Breast epithelium (tissue), 4 donors: ENCODE results near the gene ECPAS. TPM values are rescaled to one million over a fixed set of nuclear protein-coding genes. Genes with fewer than 3 reads are reported as not detected.

Experiments
- DNase-seq, 2 donors: peaks; one replicate each; pipeline ENCODE4 v3.0.0-alpha.2; 2019; ENCODE audit warnings: low spot score in 2 of 2
- H3K27ac ChIP-seq, 2 donors: fragments of 200-600 bp; sonication (generic) in 1 of 2; one replicate each; pipeline ENCODE4 v1.5.1; 2016 to 2019; ENCODE audit warnings: mild to moderate bottlenecking in 1 of 2
- H3K27me3 ChIP-seq, 2 donors: fragments of 200-600 bp; sonication (generic) in 1 of 2; one replicate each; pipeline versions ENCODE4 v1.5.1 to v1.6.0; 2017 to 2019; ENCODE audit warnings: control low read depth in 1 of 2, mild to moderate bottlenecking in 1 of 2
- H3K36me3 ChIP-seq: fragments of 200-600 bp; one replicate; pipeline ENCODE4 v1.5.1; 2019
- H3K4me1 ChIP-seq, 2 donors: fragments of 200-600 bp; sonication (generic); one replicate each; pipeline ENCODE4 v1.5.1; 2016 to 2019; ENCODE audit warnings: control low read depth in 1 of 2
- H3K4me3 ChIP-seq, 3 donors: fragments of 200-600 bp; sonication (generic); 1 replicate in 2 of 3; 2 replicates in 1 of 3; pipeline ENCODE4 v1.5.1; 2016 to 2019; ENCODE audit warnings: mild to moderate bottlenecking in 3 of 3, moderate library complexity in 2 of 3
- H3K9me3 ChIP-seq, 2 donors: fragments of 200-600 bp; sonication (generic) in 1 of 2; one replicate each; pipeline ENCODE4 v1.5.1; 2016 to 2019; ENCODE audit warnings: control low read depth in 1 of 2
- POLR2A ChIP-seq: fragments of 450-650 bp; IDR thresholded peaks from one replicate; pipeline ENCODE4 v1.6.1; 2016; ENCODE audit warnings: antibody characterized with exemption, mild to moderate bottlenecking, moderate library complexity
- POLR2AphosphoS5 ChIP-seq, 3 donors: sonication (generic); formaldehyde crosslinking; IDR thresholded peaks; one replicate each; pipeline ENCODE4 v1.6.1; 2017; ENCODE audit warnings: antibody characterized with exemption in 3 of 3
- intact Hi-C: fragments of 100-400 bp; cut with DNase I; formaldehyde crosslinking; loops from one replicate; pipeline ENCODE4 v1.15.1; 2023; ENCODE audit warnings: low total_unique reads
- total RNA-seq, 3 donors: library from RNA; depleted of rRNA; stranded (reverse); fragments of >200 nt; gene quantifications; one replicate each; pipeline ENCODE4 v1.1.0, GENCODE V29; 2016
- TF ChIP-seq, protein P1 (sequence below), 3 donors: fragments of 450-650 bp; IDR thresholded peaks; one replicate each; pipeline ENCODE4 v1.5.1; 2016 to 2017; ENCODE audit warnings: antibody characterized with exemption in 3 of 3, mild to moderate bottlenecking in 3 of 3, moderate library complexity in 3 of 3

ECPAS gene
- total RNA-seq, 3 donors from 2014 or later, result 91.6 to 159 (median 94.1) TPM

DNA sequence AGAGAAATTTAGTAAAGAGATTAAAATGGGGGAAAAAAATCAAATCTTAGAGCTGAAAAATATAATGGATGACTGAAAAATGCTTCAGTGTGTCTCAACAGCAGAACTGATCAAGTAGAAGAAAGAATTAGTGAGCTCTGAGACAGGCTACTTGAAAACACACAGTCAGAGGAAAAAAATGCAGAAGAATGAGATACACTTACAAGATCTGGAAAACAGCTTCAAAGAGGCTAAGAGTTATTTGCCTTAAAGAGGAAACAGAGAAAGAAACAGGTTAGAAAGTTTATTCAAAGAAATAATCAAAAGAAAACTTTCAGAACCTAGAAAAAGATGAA is 83.7 kb downstream of the ECPAS start:
- Histone ChIP-seq H3K4me1 (no peaks in the 10 kb centered on the region), H3K4me3 (no peak overlapping the region), H3K9me3 (peaks cover 19 to 28% of the 10 kb centered on the region in 2 donors), H3K36me3 (no peaks in the 10 kb centered on the region), H3K27me3 (no peaks in the 10 kb centered on the region), H3K27ac (no peak overlapping the region)
- intact Hi-C loops, result no loop called here
- TF ChIP-seq POLR2A (no peak), POLR2AphosphoS5 (IDR thresholded peaks at IDR 0.05) (no peak)
- TF ChIP-seq, protein P1, sequence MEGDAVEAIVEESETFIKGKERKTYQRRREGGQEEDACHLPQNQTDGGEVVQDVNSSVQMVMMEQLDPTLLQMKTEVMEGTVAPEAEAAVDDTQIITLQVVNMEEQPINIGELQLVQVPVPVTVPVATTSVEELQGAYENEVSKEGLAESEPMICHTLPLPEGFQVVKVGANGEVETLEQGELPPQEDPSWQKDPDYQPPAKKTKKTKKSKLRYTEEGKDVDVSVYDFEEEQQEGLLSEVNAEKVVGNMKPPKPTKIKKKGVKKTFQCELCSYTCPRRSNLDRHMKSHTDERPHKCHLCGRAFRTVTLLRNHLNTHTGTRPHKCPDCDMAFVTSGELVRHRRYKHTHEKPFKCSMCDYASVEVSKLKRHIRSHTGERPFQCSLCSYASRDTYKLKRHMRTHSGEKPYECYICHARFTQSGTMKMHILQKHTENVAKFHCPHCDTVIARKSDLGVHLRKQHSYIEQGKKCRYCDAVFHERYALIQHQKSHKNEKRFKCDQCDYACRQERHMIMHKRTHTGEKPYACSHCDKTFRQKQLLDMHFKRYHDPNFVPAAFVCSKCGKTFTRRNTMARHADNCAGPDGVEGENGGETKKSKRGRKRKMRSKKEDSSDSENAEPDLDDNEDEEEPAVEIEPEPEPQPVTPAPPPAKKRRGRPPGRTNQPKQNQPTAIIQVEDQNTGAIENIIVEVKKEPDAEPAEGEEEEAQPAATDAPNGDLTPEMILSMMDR (IDR thresholded peaks at IDR 0.05), result no peak
- no peak for DNase-seq

DNA sequence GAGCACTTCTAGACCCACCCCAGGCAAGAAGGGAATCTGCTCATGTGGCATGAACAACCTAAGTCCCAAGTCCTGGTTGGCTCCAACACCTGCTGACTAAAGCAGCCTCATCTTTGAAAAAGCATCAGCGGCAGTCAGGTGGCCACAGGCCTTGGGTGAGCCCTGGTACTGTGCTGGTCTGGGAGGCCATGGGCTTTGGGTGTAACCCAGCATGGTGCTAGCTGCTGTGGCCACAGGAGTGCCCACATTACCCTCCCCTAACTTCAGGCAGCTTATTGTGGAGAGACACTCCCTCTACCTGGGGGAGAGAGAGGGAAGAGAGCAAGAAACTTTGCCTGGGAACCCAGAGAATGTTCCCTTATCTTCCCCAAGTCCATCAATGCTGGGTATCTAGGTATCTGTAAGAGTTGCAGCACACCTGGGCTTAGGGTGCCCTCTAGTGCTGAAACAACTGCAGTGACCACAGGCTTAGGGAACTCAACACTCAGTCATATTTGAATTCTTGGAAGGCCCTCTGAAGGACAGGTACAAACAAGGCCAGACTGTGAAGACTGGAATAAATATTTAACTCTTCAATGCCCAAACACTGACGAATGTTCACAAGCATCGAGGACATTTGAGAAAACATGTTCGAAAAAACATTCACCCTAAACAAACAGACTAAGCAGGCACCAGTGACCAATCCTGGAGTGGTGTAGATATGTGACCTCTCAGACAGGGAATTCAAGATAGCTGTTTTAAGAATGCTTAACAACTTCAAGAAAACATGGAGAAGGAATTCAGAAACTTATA is 84.2 kb downstream of the ECPAS start:
- Histone ChIP-seq H3K4me3 (no peak overlapping the region), H3K9me3 (peaks cover 19 to 22% of the 10 kb centered on the region in 2 donors), H3K27ac (no peak overlapping the region), H3K4me1 (no peaks in the 10 kb centered on the region), H3K27me3 (no peaks in the 10 kb centered on the region), H3K36me3 (no peaks in the 10 kb centered on the region)
- intact Hi-C loops, result no loop called here
- no peak for DNase-seq
- no peak for TF ChIP-seq POLR2A
- no peak for TF ChIP-seq POLR2AphosphoS5 (IDR thresholded peaks at IDR 0.05)
- TF ChIP-seq, protein P1 (IDR thresholded peaks at IDR 0.05), result peak in 1 of 3 donors; percentile 15

DNA sequence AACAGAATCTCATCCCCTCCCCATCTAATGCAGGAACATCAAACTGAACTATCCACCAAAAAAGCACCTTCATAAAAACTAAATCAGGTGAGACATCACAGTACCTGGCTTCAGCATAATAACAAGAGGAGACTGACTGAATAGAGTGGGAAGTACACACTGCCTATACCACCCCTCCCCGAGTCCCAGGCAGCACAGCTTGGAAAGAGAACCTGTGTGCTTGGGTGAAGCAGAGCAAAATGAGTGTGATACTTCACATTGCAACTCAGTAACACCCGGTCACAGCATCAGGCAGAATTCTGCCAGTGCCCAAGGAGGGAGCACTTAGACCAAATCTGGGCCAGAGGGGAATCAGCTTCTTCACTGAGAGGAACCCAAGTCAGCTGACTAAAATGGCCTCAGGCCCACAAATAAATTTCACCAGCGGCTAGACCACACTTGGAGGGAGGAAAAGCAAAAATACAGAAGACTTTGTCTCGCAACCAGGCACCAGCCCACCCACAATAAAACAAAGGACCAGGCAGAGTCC is 84.9 kb downstream of the ECPAS start:
- peaks cover 2% of the 10 kb centered on the region for H3K36me3 ChIP-seq
- intact Hi-C loops, result no loop called here

DNA sequence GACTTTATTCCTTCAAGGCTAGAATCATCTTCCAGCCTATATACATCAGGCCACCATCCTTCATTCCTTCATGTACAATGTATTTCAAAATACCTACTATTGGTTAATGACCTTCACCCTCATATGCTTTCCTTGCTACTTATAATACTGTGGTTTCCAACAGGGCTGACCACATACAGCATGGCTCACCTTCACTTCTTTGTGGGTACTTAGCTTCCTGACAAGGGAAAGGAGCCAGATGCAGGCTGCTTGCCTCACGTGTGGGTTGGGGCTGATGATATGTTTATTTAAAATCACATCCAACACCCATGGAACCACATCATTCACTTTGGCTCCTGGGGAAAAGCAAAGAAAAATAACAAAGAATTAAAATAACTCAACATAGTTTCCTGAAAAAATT is 90.2 kb downstream of the ECPAS start:
- DNase-seq, result no peak
- H3K36me3 ChIP-seq, result peaks cover 13% of the 10 kb centered on the region
- H3K4me3 ChIP-seq, result no peak overlapping the region
- intact Hi-C loops, result no loop called here
- no peak overlapping the region for H3K27ac ChIP-seq
- H3K27me3 ChIP-seq, result no peaks in the 10 kb centered on the region
- TF ChIP-seq POLR2A (no peak), POLR2AphosphoS5 (IDR thresholded peaks at IDR 0.05) (no peak)
- TF ChIP-seq, protein P1 (IDR thresholded peaks at IDR 0.05), result no peak
- H3K9me3 ChIP-seq, result no peaks in the 10 kb centered on the region
- no peaks in the 10 kb centered on the region for H3K4me1 ChIP-seq

More for the DNA sequence above, 84.9 kb downstream of the ECPAS start:
- Histone ChIP-seq H3K27me3 (no peaks in the 10 kb centered on the region), H3K9me3 (peaks cover 19% of the 10 kb centered on the region in 2 donors), H3K4me1 (no peaks in the 10 kb centered on the region), H3K27ac (no peak overlapping the region), H3K4me3 (no peak overlapping the region)
- DNase-seq, result no peak
- TF ChIP-seq, protein P1 (IDR thresholded peaks at IDR 0.05), result no peak
- no peak for TF ChIP-seq POLR2AphosphoS5 (IDR thresholded peaks at IDR 0.05)
- no peak for TF ChIP-seq POLR2A

DNA sequence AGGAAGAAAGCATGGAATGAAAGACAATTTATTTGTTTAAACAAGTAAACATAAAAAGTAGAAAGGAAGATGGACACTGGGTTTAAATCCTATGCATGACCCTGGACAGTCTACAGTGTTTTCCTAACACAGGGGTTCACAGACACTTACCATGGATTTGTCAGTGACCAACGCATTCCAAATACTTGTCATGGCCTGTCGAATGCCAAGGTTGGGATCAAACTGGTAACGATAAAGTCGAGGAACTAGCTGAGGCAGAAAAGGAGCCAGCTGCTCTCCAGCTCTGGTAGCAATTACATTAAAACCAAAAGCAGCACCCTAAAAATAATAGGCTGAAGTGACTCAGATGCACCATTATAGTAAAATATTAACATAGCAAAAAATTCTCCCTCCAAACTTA is 94.8 kb downstream of the ECPAS start:
- Histone ChIP-seq H3K27ac (no peak overlapping the region), H3K27me3 (no peaks in the 10 kb centered on the region), H3K36me3 (peaks cover 11% of the 10 kb centered on the region), H3K4me1 (no peaks in the 10 kb centered on the region), H3K4me3 (no peak overlapping the region), H3K9me3 (no peaks in the 10 kb centered on the region)
- TF ChIP-seq, protein P1 (IDR thresholded peaks at IDR 0.05), result no peak
- TF ChIP-seq POLR2A, result no peak
- no peak for TF ChIP-seq POLR2AphosphoS5 (IDR thresholded peaks at IDR 0.05)
- no peak for DNase-seq
- intact Hi-C loops, result no loop called here
